Mesendoderm (in vitro differentiated cells): Measurements from ENCODE around the gene STARD9.

Experiments used
- DNase-seq: peaks from one replicate; pipeline ENCODE4 v3.0.0; 2013
- H2AK5ac ChIP-seq: 2 replicates; pipeline ENCODE4 v1.6.1; 2013; ENCODE audit warnings: low read length, inconsistent platforms
- H2BK120ac ChIP-seq: 2 replicates; pipeline ENCODE4 v1.6.1; 2013; ENCODE audit warnings: low read depth, mild to moderate bottlenecking, low read length, moderate library complexity, mixed read lengths
- H2BK15ac ChIP-seq: replicated peaks from 2 replicates; pipeline ENCODE4 v1.6.1; 2013; ENCODE audit warnings: low read depth, mild to moderate bottlenecking, moderate library complexity
- H2BK5ac ChIP-seq: 2 replicates; pipeline ENCODE4 v1.6.1; 2013; ENCODE audit warnings: low read length, inconsistent platforms
- H3K18ac ChIP-seq: 2 replicates; pipeline ENCODE4 v1.6.1; 2013; ENCODE audit warnings: mild to moderate bottlenecking, low read length, mixed read lengths
- H3K23ac ChIP-seq: one replicate; pipeline ENCODE4 v1.6.1; 2013; ENCODE audit warnings: low read length
- H3K27ac ChIP-seq: 2 replicates; pipeline ENCODE4 v1.5.1; 2013; ENCODE audit warnings: low read depth, mild to moderate bottlenecking, inconsistent platforms, low read length, moderate library complexity
- H3K27me3 ChIP-seq: 2 replicates; pipeline ENCODE4 v1.6.1; 2013; ENCODE audit warnings: low read length, control low read depth, mild to moderate bottlenecking, inconsistent platforms; ENCODE audit not compliant: insufficient read depth, poor library complexity
- H3K36me3 ChIP-seq: 2 replicates; pipeline ENCODE4 v1.6.1; 2013; ENCODE audit warnings: low read length, inconsistent platforms; ENCODE audit not compliant: control insufficient read depth, insufficient read depth
- H3K4ac ChIP-seq: one replicate; pipeline ENCODE4 v1.6.1; 2013; ENCODE audit warnings: low read depth, mild to moderate bottlenecking, low read length, moderate library complexity
- H3K4me1 ChIP-seq: 2 replicates; pipeline ENCODE4 v1.6.1; 2013; ENCODE audit warnings: low read depth, low read length, inconsistent platforms; ENCODE audit not compliant: control insufficient read depth
- H3K4me2 ChIP-seq: 2 replicates; pipeline ENCODE4 v1.6.1; 2013; ENCODE audit warnings: low read length
- H3K4me3 ChIP-seq: 2 replicates; pipeline ENCODE4 v1.5.1; 2013; ENCODE audit warnings: mild to moderate bottlenecking, low read length
- H3K56ac ChIP-seq: one replicate; pipeline ENCODE4 v1.6.1; 2013; ENCODE audit warnings: low read length
- H3K79me1 ChIP-seq: 2 replicates; pipeline ENCODE4 v1.6.1; 2013; ENCODE audit warnings: low read length, inconsistent platforms
- H3K79me2 ChIP-seq: 2 replicates; pipeline ENCODE4 v1.6.1; 2013; ENCODE audit warnings: mild to moderate bottlenecking, low read length; ENCODE audit not compliant: control insufficient read depth, insufficient read depth
- H3K9ac ChIP-seq: 2 replicates; pipeline ENCODE4 v1.6.1; 2013; ENCODE audit warnings: low read length, inconsistent platforms
- H4K5ac ChIP-seq: one replicate; pipeline ENCODE4 v1.6.1; 2013; ENCODE audit warnings: low read length
- H4K8ac ChIP-seq: one replicate; pipeline ENCODE4 v1.6.1; 2013; ENCODE audit warnings: low read depth, mild to moderate bottlenecking, control low read depth, low read length, moderate library complexity
- WGBS: extraction: QIAGEN DNeasy Blood & Tissue Kit; methylation state at CpG from one replicate; pipeline ENCODE4 v1.1.7; 2013; ENCODE audit warnings: low lambda C conversion rate, missing lambda C conversion rate; ENCODE audit not compliant: insufficient coverage; ENCODE audit errors: extremely low coverage; 5-methylcytosine and 5-hydroxymethylcytosine counted together

The STARD9 gene

DNA sequence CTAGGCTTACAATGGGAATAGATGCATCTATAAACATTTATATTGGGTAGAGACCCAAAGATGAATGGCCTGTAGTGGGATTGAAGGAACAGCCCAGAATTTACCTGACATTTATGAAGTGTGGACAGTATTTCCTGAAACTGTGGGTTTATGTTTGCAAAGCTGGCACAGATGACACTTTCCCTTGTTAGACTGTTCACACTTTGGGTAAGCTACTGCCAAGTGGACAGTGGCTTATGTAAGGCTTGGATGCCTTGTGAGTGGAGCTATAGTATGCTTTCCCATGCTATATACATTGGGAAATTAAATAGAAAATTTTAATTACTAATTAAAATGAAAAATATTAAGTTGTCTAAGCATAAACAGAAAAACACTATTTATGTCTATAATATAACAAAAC, 48.5 kb downstream of the STARD9 start:
- H2BK120ac ChIP-seq, result no peak overlapping the region
- H3K4ac ChIP-seq, result no peak overlapping the region
- no peaks in the 10 kb centered on the region for H3K79me2 ChIP-seq
- no peak overlapping the region for H3K9ac ChIP-seq
- H3K79me1 ChIP-seq, result no peaks in the 10 kb centered on the region
- H2BK15ac ChIP-seq, result no peak overlapping the region
- H4K5ac ChIP-seq, result no peak overlapping the region
- no peaks in the 10 kb centered on the region for H3K27me3 ChIP-seq
- peaks cover 5% of the 10 kb centered on the region for H3K4me1 ChIP-seq
- DNase-seq, result no peak
- H2AK5ac ChIP-seq, result no peak overlapping the region
- H3K18ac ChIP-seq, result no peak overlapping the region
- no peak overlapping the region for H3K56ac ChIP-seq
- H3K36me3 ChIP-seq, result no peaks in the 10 kb centered on the region
- no peak overlapping the region for H2BK5ac ChIP-seq
- H4K8ac ChIP-seq, result no peak overlapping the region
- H3K4me3 ChIP-seq, result no peak overlapping the region
- H3K23ac ChIP-seq, result no peak overlapping the region
- no peak overlapping the region for H3K4me2 ChIP-seq
- H3K27ac ChIP-seq, result no peak overlapping the region

DNA sequence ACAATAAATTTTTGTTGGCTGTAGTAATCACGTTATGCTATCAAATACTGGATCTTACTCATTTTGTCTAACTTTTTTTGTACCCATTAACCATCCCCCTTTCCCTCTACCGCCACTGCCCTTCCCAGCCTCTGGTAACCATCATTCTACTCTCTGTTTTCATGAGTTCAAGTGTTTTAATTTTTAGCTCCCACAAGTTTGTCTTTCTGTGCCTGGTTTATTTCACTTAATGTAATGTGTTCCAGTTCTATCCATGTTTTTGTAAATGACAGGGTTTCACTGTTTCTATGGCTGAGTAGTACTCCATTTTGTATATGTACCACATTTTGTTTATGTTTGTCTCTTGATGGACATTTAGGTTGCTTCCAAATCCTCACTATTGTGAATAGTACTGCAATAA, 52.1 kb downstream of the STARD9 start:
- WGBS, result no CpG with 5 or more reads among the region's 2 CpGs
- no peak overlapping the region for H3K23ac ChIP-seq
- no peak overlapping the region for H3K9ac ChIP-seq
- no peak overlapping the region for H4K5ac ChIP-seq
- H3K4me3 ChIP-seq, result no peak overlapping the region
- no peak overlapping the region for H3K56ac ChIP-seq
- no peak overlapping the region for H2BK5ac ChIP-seq
- no peak overlapping the region for H2AK5ac ChIP-seq
- H3K4ac ChIP-seq, result no peak overlapping the region
- H3K4me2 ChIP-seq, result no peak overlapping the region
- no peak overlapping the region for H2BK120ac ChIP-seq
- no peaks in the 10 kb centered on the region for H3K27me3 ChIP-seq
- H3K79me1 ChIP-seq, result no peaks in the 10 kb centered on the region
- no peaks in the 10 kb centered on the region for H3K4me1 ChIP-seq
- no peak overlapping the region for H2BK15ac ChIP-seq
- no peak overlapping the region for H3K27ac ChIP-seq
- no peaks in the 10 kb centered on the region for H3K79me2 ChIP-seq
- H3K36me3 ChIP-seq, result no peaks in the 10 kb centered on the region
- H4K8ac ChIP-seq, result no peak overlapping the region
- no peak for DNase-seq
- no peak overlapping the region for H3K18ac ChIP-seq

DNA sequence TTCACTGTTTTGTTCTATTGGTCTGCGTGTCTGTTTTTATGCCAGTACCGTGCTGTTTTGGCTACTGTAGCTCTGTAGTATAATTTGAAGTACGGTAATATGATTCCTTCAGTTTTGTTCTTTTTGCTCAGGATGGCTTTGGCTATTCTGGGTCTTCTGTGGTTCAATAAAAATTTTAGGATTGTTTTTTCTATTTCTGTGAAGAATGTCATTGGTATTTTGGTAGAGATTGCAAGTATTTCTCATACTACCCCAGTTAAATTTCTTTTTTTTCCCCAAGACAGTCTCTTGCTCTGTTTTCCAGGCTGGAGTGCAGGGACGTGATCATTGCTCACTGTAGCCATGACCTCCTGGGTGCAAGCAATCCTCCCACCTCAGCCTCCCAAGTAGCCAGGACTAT, 53.4 kb downstream of the STARD9 start:
- H2BK5ac ChIP-seq, result no peak overlapping the region
- H3K79me1 ChIP-seq, result no peaks in the 10 kb centered on the region
- H3K4ac ChIP-seq, result no peak overlapping the region
- no peak overlapping the region for H2BK120ac ChIP-seq
- no peak overlapping the region for H3K4me2 ChIP-seq
- no CpG with 5 or more reads among the region's 4 CpGs for WGBS
- H4K8ac ChIP-seq, result no peak overlapping the region
- no peak for DNase-seq
- H3K56ac ChIP-seq, result no peak overlapping the region
- H3K36me3 ChIP-seq, result no peaks in the 10 kb centered on the region
- H3K79me2 ChIP-seq, result no peaks in the 10 kb centered on the region
- H3K18ac ChIP-seq, result no peak overlapping the region
- H3K27ac ChIP-seq, result no peak overlapping the region
- no peak overlapping the region for H3K4me3 ChIP-seq
- H4K5ac ChIP-seq, result no peak overlapping the region
- H3K9ac ChIP-seq, result no peak overlapping the region
- no peaks in the 10 kb centered on the region for H3K27me3 ChIP-seq
- H3K4me1 ChIP-seq, result no peaks in the 10 kb centered on the region
- H2BK15ac ChIP-seq, result no peak overlapping the region
- no peak overlapping the region for H3K23ac ChIP-seq
- no peak overlapping the region for H2AK5ac ChIP-seq

DNA sequence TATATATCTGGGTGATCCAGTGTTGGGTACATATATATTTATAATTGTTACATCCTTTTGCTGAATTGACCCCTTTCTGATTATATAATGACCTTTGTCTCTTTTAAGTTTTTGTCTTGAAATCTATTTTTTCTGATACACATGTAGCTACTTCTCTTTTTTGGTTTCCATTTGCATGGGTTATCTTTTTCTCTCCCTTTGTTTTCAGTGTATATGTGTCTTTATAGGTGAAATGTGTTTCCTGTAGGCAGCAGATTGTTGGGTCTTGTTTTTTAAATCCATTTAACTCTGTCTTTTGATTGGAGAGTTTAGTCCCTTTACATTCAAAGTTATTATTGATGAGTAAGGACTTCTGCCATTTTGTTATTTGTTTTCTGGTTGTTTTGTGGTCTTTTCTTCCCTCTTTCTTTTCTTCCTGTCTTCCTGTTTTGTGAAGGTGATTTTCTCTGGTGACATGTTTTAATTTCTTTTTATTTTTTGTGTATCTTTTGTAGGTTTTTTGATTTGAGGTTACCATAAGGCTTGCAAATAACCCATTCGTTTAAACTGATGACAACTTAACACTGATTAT, 56.8 kb downstream of the STARD9 start:
- H3K9ac ChIP-seq, result no peak overlapping the region
- no peak overlapping the region for H2AK5ac ChIP-seq
- no peak overlapping the region for H4K5ac ChIP-seq
- H3K27me3 ChIP-seq, result no peaks in the 10 kb centered on the region
- no peak overlapping the region for H2BK15ac ChIP-seq
- H3K4me2 ChIP-seq, result no peak overlapping the region
- no peaks in the 10 kb centered on the region for H3K79me2 ChIP-seq
- H3K18ac ChIP-seq, result no peak overlapping the region
- H3K23ac ChIP-seq, result no peak overlapping the region
- no peak overlapping the region for H3K56ac ChIP-seq
- H3K36me3 ChIP-seq, result no peaks in the 10 kb centered on the region
- H3K4me1 ChIP-seq, result no peaks in the 10 kb centered on the region
- no peak overlapping the region for H3K27ac ChIP-seq
- H2BK120ac ChIP-seq, result no peak overlapping the region
- no peaks in the 10 kb centered on the region for H3K79me1 ChIP-seq
- H3K4ac ChIP-seq, result no peak overlapping the region
- WGBS, result no CpG with 5 or more reads among the region's 1 CpG
- H4K8ac ChIP-seq, result no peak overlapping the region
- no peak overlapping the region for H3K4me3 ChIP-seq
- H2BK5ac ChIP-seq, result no peak overlapping the region
- DNase-seq, result no peak

DNA sequence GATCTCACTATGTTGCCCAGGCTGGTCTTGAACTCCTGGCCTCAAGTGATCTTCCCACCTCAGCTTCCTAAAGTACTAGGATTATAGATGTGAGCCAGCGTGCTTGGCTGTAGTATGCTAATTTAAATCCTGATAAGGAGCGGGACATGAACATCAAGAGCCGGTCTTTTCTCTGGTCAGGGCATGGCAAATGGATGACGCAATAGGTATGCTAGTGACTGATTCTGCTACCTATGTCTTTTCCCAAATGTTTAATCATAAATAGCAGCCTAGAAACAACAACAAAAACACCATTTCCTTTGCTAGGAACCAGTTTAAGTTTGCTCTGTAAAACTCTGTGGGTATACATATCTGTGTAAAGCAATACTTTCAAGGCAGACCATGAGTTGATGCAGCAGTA, 64.7 kb downstream of the STARD9 start:
- Histone ChIP-seq H3K79me2 (no peaks in the 10 kb centered on the region), H2BK120ac (no peak overlapping the region), H3K4me3 (no peak overlapping the region), H4K5ac (no peak overlapping the region), H3K79me1 (no peaks in the 10 kb centered on the region), H3K4me2 (no peak overlapping the region), H3K18ac (no peak overlapping the region), H3K27me3 (no peaks in the 10 kb centered on the region), H3K23ac (no peak overlapping the region), H3K36me3 (no peaks in the 10 kb centered on the region), H3K27ac (no peak overlapping the region), H3K9ac (no peak overlapping the region), H2AK5ac (no peak overlapping the region), H3K4ac (no peak overlapping the region), H3K56ac (no peak overlapping the region), H2BK5ac (no peak overlapping the region), H4K8ac (no peak overlapping the region), H3K4me1 (no peaks in the 10 kb centered on the region), H2BK15ac (no peak overlapping the region)
- DNase-seq, result no peak
- WGBS, result no CpG with 5 or more reads among the region's 4 CpGs

DNA sequence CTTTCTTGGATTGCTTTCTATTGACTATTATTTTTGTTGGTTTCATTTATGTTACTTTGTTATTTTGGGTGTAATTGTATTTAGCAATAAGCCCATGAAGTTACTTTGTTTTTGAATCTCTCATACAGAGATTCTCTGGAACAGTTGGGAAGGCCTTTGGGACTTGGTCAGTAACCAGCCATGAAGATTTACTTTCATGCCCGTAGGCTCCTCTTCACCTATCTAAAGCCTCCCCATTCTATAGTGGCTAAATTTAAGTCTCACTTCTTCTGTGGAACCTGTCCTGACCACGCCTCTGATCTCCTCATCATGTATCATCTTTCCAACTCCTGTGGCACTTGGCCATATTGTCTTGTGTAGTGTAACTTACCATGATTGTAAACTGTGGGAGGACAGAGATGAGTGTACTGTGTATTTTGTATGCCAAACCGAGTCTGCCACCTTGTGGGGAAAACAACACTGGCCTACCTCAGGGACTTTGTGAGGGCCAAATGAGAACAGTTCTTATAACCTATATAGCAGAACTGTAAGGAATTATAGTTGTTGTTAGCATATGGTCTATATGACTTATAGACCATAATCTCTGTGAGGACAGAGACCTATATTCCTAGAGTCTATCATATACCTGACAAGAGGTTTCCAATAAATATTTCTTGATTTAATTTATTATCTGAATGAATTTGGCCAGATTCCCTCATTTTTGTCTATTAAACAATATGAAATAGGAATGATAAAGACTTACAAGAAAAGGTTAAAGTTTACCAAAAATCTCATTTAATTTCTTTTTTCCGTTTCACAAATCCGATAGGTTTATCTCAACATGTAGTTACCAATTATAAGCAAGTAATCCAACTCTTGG, 75.0 kb downstream of the STARD9 start:
- Histone ChIP-seq H2AK5ac (no peak overlapping the region), H4K8ac (no peak overlapping the region), H3K56ac (no peak overlapping the region), H2BK120ac (no peak overlapping the region), H4K5ac (no peak overlapping the region), H2BK15ac (no peak overlapping the region), H3K4me1 (no peaks in the 10 kb centered on the region), H3K36me3 (no peaks in the 10 kb centered on the region), H3K27me3 (no peaks in the 10 kb centered on the region), H3K4ac (no peak overlapping the region), H3K79me2 (no peaks in the 10 kb centered on the region), H3K18ac (no peak overlapping the region), H3K79me1 (no peaks in the 10 kb centered on the region), H2BK5ac (no peak overlapping the region), H3K9ac (no peak overlapping the region), H3K27ac (no peak overlapping the region), H3K4me3 (no peak overlapping the region), H3K23ac (no peak overlapping the region), H3K4me2 (no peak overlapping the region)
- peak; percentile 73 for DNase-seq
- no CpG with 5 or more reads among the region's 5 CpGs for WGBS
